Adrenal gland (tissue), 5 donors: ENCODE measurements around the gene KANSL1L.

Source experiments
- POLR2A ChIP-seq, 2 donors: fragments of 450-650 bp; IDR thresholded peaks; one replicate each; pipeline ENCODE4 v1.6.1; 2017; ENCODE audit warnings: antibody characterized with exemption in 2 of 2, mild to moderate bottlenecking in 2 of 2, moderate library complexity in 1 of 2
- TF ChIP-seq, protein P1 (sequence below), 6 experiments: fragments of 450-650 bp in 4 of 6; fragments of 200-600 bp in 2 of 6; sonication (generic) in 1 of 6; IDR thresholded peaks; 1 replicate in 5 of 6; 2 replicates in 1 of 6; pipeline versions ENCODE4 v1.5.1 to v1.8.0; 2016 to 2021; ENCODE audit warnings: antibody characterized with exemption in 6 of 6, mild to moderate bottlenecking in 2 of 6, moderate library complexity in 1 of 6
- donor health status: DM: no; HTN: no; CAD: no.

DNA sequence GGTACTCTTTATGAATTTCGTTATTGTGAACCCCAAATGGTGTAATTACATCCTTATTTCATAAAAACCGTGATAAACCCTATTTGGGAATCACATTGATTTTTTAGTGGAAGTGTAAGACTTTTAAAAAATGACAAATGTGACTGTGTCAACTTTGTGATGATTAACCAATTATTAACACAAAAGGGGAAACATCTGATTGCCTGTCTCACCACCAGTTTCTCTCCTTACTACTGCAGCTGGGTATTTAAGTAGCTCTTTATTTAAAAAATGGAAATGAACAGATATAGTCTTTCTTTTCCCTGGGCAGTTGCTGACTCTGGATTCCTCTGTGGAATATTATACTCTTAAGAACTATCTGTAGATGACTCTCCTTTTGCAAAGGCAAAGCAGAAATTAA is 180.4 kb downstream of the KANSL1L start:
- TF ChIP-seq, protein P1, sequence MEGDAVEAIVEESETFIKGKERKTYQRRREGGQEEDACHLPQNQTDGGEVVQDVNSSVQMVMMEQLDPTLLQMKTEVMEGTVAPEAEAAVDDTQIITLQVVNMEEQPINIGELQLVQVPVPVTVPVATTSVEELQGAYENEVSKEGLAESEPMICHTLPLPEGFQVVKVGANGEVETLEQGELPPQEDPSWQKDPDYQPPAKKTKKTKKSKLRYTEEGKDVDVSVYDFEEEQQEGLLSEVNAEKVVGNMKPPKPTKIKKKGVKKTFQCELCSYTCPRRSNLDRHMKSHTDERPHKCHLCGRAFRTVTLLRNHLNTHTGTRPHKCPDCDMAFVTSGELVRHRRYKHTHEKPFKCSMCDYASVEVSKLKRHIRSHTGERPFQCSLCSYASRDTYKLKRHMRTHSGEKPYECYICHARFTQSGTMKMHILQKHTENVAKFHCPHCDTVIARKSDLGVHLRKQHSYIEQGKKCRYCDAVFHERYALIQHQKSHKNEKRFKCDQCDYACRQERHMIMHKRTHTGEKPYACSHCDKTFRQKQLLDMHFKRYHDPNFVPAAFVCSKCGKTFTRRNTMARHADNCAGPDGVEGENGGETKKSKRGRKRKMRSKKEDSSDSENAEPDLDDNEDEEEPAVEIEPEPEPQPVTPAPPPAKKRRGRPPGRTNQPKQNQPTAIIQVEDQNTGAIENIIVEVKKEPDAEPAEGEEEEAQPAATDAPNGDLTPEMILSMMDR (IDR thresholded peaks at IDR 0.05) = no peak
- TF ChIP-seq POLR2A (IDR thresholded peaks at IDR 0.05) = no peak
